GM19372 (cell line): ENCODE results near the gene WDR91.

Experiments
- ATAC-seq: cut with Tn5 transposase; IDR thresholded peaks from one replicate; pipeline ENCODE4 v1.9.1; 2021; ENCODE audit warnings: mild to moderate bottlenecking, low read depth, moderate library complexity; ENCODE audit not compliant: unreplicated experiment

The WDR91 gene

GRCh38 chr7:135201350-135201749 is 10.0 kb downstream of the WDR91 start:
- ATAC-seq: no peak

GRCh38 chr7:135200821-135201331 is 10.4 kb downstream of the WDR91 start:
- no peak for ATAC-seq

GRCh38 chr7:135199439-135199838 is 11.9 kb downstream of the WDR91 start:
- no peak for ATAC-seq

GRCh38 chr7:135197906-135198655 is 13.2 kb downstream of the WDR91 start:
- ATAC-seq: no peak

- ATAC-seq: no peak
Measured at GRCh38 chr7:135197343-135197742, 14.0 kb downstream of the WDR91 start.

GRCh38 chr7:135195968-135196629 is 15.2 kb downstream of the WDR91 start:
- no peak for ATAC-seq

GRCh38 chr7:135195156-135195555 is 16.2 kb downstream of the WDR91 start:
- no peak for ATAC-seq

- ATAC-seq: no peak
Measured at GRCh38 chr7:135194494-135195095, 16.7 kb downstream of the WDR91 start.

- no peak for ATAC-seq
Measured at GRCh38 chr7:135193615-135194081, 17.7 kb downstream of the WDR91 start.

GRCh38 chr7:135192914-135193536 is 18.3 kb downstream of the WDR91 start:
- ATAC-seq: no peak

- ATAC-seq: no peak
Measured at GRCh38 chr7:135190703-135191102, 20.6 kb downstream of the WDR91 start.

GRCh38 chr7:135189961-135190360 is 21.4 kb downstream of the WDR91 start:
- no peak for ATAC-seq

- ATAC-seq: no peak
Measured at GRCh38 chr7:135189221-135189662, 22.1 kb downstream of the WDR91 start.

- no peak for ATAC-seq
Measured at GRCh38 chr7:135188298-135188984, 22.9 kb downstream of the WDR91 start.

- ATAC-seq: no peak
Measured at GRCh38 chr7:135186841-135187253, 24.5 kb downstream of the WDR91 start.

- ATAC-seq: no peak
Measured at GRCh38 chr7:135186261-135186540, 25.1 kb downstream of the WDR91 start.

- ATAC-seq: no peak
Measured at GRCh38 chr7:135185471-135186260, 25.7 kb downstream of the WDR91 start.

- ATAC-seq: no peak
Measured at GRCh38 chr7:135184254-135184841, 27.0 kb downstream of the WDR91 start.

- no peak for ATAC-seq
Measured at GRCh38 chr7:135183478-135183877, 27.8 kb downstream of the WDR91 start.
